ENCODE data around the gene ZBTB47. TPM values are rescaled to one million over a fixed set of nuclear protein-coding genes. Genes with fewer than 3 reads are reported as not detected.

The ZBTB47 gene
- total RNA-seq, 4 donors from 2014 or later = 33.3 to 44.4 (median 42.0) TPM

- Histone ChIP-seq H3K4me1 (peaks cover 14 to 27% of the 10 kb centered on the region in 2 donors), H3K27me3 (no peaks in the 10 kb centered on the region), H3K9me3 (no peaks in the 10 kb centered on the region), H3K27ac (no peak overlapping the region), H3K36me3 (no peaks in the 10 kb centered on the region), H3K4me3 (replicated peaks in 1 of 3) (no peak overlapping the region)
- no peak for TF ChIP-seq CTCF (IDR thresholded peaks at IDR 0.05)
- no peak for TF ChIP-seq POLR2A (IDR thresholded peaks at IDR 0.05)
- DNase-seq = no peak
- intact Hi-C loops (cut with DNase I) = no loop called here
- 72 to 84% methylated on average over 10 of the region's 10 CpGs for WGBS, 2 donors
Measured at GRCh38 chr3:42699511-42699971, 46.0 kb downstream of the ZBTB47 start.

GRCh38 chr3:42700366-42701288, 47.1 kb downstream of the ZBTB47 start:
- 75 to 82% methylated on average over 10 to 12 of the region's 15 CpGs for WGBS, 2 donors
- H3K9me3 ChIP-seq = no peaks in the 10 kb centered on the region
- H3K27me3 ChIP-seq = no peaks in the 10 kb centered on the region
- H3K4me1 ChIP-seq = peaks cover 14 to 27% of the 10 kb centered on the region in 2 donors
- H3K27ac ChIP-seq = no peak overlapping the region
- intact Hi-C loops (cut with DNase I) = no loop called here
- no peak overlapping the region for H3K4me3 ChIP-seq (replicated peaks in 1 of 3)
- H3K36me3 ChIP-seq = no peaks in the 10 kb centered on the region
- DNase-seq = no peak
- TF ChIP-seq POLR2A (IDR thresholded peaks at IDR 0.05) (no peak), CTCF (IDR thresholded peaks at IDR 0.05) (no peak)

GRCh38 chr3:42701371-42702065, 48.0 kb downstream of the ZBTB47 start:
- Histone ChIP-seq H3K36me3 (no peaks in the 10 kb centered on the region), H3K27ac (peak overlapping the region in 2 of 3 donors; percentile 17 to 60), H3K4me1 (peaks cover 14 to 27% of the 10 kb centered on the region in 2 donors), H3K4me3 (replicated peaks in 1 of 3) (no peak overlapping the region), H3K9me3 (no peaks in the 10 kb centered on the region), H3K27me3 (no peaks in the 10 kb centered on the region)
- peak; percentile 90 to 91 for DNase-seq
- TF ChIP-seq POLR2A (IDR thresholded peaks at IDR 0.05) = no peak
- TF ChIP-seq CTCF (IDR thresholded peaks at IDR 0.05) = no peak
- 38 to 40% methylated on average over 12 to 13 of the region's 15 CpGs for WGBS, 2 donors
- intact Hi-C loops (cut with DNase I) = no loop called here

GRCh38 chr3:42702066-42702951, 48.8 kb downstream of the ZBTB47 start, which contains the start of gene HHATL:
Gene HHATL, minus strand, starts transcription at chr3:42702798. Its CDS starts 1,972 bp downstream, at chr3:42700826.
- Histone ChIP-seq H3K27ac (peak within 1 kb of the TSS in 2 of 3 donors; percentile 39 to 60), H3K36me3 (no peaks in the 10 kb centered on the region), H3K4me3 (replicated peaks in 1 of 3) (peak within 1 kb of the TSS in 1 of 3 donors; percentile 1), H3K9me3 (no peaks in the 10 kb centered on the region), H3K4me1 (peaks cover 14 to 27% of the 10 kb centered on the region in 2 donors), H3K27me3 (no peaks in the 10 kb centered on the region)
- intact Hi-C loops (cut with DNase I) = no loop called here
- WGBS, 2 donors = 20 to 40% methylated on average over 12 to 19 of the region's 21 CpGs
- DNase-seq = peak; percentile 76 to 81
- TF ChIP-seq CTCF (IDR thresholded peaks at IDR 0.05) (no peak), POLR2A (IDR thresholded peaks at IDR 0.05) (no peak)

All from thyroid gland (tissue), 4 donors.